GM19452 (cell line): Measurements from ENCODE around the gene CD99L2.
A peak's percentile ranks its signal among the peaks of the same experiment; 100 is the strongest.
"Not testable (repeated sequence)": the region's sequence is repeated elsewhere in the genome, so short reads cannot be mapped to it uniquely, and the experiment has no call there.

Source experiments
- ATAC-seq: cut with Tn5 transposase; IDR thresholded peaks from one replicate; pipeline ENCODE4 v1.9.1; 2021; ENCODE audit not compliant: unreplicated experiment

Gene CD99L2

DNA sequence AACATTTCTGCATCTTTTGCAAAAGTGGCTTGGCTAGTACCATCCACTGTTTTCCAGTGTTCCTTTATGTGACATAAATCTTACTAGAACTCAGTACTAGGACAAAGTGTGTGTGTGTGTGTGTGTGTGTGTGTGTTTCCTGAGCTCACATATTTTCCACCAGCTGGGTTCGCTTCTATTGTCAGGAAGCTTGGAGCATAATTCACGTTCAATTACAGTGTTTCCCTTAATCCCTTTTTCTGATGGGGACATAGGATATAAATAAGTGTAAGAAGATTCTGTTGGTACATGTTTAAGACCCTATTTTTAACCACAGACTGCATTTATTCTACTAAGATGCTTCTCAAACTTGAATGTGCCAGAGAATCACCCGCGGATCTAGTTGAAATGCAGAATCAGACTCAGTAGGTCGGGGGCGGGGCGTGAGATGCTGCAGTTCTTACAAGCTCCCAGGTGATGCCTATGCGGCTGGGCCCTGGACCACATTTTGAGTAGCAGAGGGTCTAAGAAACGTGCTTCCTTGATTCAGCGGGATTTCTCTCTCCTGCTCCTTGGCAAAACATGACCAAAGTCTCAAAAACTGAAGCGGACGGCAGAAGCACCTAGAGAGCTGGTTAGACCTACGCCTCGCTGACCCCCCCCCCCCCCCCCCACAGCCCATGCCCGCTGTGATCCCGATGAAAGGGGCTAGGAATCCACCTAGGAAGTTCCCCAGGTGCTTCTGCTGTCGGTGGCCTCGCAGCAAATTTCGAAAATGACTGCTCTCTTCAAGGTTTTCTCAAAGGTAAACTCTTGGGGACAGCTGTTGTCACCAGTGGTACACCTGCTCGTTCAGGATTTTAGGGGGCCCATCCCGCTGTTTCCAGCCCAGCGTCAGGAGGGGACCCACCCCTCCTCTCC, 797 bp downstream of the CD99L2 start:
- ATAC-seq, result peak; percentile 4

DNA sequence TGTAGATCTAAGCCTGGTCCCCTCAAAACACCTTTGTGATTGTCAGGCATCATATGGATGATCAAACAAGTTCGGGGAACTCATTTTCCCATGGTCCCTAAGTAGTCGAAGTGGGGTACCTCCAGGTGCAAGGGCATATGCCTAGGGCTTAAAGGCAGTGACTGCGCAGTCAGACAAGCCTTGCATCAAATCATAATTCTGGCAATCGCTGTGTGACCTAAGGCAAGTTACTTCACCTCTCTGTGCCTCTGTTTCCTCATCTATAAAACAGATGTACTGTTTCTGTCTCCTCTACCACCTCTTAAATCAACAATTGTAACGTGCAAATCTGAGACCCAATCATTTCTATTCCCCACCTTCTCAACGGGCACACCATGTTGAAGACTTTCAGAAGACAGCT, 1.8 kb downstream of the CD99L2 start:
- no peak for ATAC-seq

DNA sequence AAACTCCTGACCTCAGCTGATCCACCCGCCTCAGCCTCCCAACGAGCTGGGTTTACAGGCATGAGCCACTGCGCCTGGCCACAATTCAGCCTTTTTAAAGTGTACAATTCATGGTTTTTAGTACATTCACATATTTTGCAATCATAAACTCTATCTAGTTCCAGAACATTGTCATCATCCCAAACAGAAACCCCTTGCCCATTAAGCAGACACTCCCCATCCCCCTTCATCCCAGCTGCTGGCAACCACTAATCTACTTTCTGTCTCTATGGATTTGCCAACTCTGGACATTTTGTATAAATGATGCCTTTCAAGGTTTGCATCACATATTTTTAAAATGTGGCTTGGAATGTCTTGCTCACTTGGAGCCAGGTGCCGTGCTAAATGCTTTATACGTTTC, 4.5 kb downstream of the CD99L2 start:
- ATAC-seq, result no peak

DNA sequence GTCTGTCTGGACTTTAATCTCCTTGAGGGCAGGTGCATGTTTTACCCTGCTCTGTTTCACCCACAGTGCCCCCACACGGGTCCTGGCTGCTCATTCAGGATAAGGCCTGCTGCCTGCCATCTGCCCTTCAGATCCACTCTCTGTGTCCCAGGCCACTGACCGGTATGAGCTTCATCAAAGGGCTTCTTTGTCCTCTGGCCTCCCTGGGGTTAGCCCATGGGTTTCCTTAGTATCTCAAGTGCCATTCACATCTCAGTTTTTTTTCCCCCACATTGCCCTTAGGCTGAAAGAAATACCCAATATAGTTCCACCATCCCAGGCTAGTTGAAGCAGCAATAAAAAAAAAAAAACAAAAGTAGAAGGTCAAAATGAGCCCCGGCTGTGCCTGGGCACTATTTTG, 9.3 kb downstream of the CD99L2 start:
- ATAC-seq, result no peak

DNA sequence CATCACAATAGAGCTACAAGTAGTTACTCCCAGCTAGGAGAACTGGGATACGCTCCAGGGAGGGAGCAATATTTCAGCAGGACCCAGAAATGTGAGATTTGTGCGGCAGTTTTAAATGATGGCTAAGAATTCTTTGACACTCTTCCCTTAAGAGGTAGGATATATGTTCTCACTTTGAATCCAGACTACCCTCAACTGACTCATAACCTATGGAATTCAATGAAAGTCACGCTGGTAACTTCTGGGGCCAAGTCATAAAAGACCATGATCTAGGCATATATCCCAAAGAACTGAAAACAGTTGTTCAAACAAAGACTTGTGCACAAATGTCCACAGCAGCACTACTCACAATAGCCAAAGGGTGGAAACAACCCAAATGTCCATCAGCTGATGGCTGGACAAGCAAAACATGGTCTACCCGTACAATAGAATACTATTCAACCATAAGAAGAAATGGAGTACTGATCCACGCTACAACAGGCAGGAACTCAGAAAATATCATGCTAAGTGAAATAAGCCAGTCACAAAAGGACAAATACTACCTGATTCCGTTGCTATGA, 10.5 kb downstream of the CD99L2 start:
- no peak for ATAC-seq

DNA sequence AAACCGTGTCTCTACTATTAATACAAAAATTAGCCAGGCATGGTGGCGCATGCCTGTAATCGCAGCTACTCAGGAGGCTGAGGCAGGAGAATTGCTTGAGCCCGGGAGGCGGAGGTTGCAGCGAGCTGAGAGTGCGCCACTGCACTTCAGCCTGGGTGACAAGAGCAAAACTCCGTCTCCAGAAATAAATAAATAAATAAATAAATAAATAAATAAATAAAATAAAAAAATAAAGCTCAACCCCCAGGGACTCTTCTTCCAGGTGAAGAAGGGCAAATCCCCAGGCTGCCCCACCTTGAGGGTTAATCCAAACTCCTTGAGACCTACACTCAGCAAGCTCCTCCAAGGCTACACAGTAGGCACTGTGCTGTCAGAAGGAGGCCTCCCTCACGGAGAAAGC, 11.2 kb downstream of the CD99L2 start:
- ATAC-seq, result not testable (repeated sequence)

DNA sequence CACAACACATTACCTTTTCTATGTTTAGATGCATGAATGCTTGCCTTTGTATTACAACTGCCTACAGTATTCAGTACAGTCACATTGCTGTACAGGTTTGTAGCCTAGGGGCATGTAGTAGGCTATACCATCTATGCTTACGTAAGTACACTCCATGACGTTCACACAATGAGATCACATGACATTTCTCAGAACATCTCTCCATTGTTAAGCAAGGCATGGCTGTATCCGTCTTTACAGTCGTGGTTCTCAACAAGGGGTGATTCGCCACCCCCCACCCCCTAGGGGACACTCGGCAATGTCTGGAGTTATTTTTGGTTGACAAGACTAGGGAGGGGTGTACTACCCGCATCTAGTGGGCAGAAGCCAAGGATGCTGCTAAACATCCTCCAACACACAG, 12.1 kb downstream of the CD99L2 start:
- ATAC-seq, result no peak

DNA sequence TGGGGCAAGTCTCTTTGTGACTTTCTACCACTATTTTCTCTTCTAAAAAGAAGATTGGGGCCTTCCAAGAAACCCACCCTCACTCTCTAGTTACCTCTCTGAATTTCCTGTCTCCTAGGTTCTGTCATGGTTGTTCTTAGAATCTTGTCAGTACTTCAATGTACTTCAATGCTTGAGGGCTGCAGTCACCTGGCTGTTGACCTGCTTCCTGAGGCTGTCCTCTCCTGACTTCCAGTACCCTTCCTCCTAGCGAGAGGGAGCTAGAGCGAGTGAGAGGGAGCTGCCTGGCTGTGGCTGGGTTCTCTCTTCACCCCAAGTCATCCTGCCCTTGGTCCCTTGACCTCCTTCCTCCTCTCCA, 17.7 kb downstream of the CD99L2 start:
- no peak for ATAC-seq

DNA sequence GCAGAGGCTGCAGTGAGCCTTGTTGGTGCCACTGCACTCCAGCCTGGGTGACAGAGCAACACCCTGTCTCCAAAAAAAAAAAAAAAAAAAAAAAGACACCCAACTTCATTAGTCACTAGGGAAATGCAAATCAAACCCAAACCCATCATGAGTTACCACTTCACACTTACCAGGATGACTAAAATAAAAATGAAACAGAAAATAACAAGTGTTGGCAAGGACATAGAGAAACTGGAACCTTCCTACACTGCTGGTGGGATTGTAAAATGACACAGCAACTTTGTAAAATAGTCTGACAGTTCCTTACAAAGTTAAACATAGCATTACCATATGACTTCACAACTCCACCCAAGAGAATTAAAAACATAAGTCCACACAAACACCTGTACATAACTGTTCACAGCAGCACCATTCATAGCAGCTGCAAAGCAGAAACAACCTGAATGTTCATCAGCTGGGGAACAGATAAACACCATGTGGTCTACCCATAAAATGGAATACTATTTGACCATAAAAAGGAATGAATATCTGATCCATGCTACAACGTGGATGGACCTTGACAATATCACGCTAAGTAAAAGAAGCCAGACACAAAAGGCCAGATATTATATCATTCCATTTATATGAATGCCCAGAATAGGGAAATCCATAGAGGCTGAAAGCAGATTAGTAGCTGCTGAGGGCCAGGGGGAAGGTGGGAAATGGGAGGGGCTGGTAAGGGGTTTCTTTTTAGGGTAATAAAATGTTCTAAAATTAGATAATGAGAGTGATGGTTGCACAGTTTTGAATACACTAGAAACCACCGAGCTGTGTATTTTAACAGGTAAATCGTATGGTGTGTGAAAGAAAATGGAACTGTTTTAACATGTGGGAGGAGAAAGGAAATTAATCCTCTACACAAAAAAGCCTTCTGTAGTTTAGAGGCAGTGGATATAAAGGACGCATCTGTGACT, 18.3 kb downstream of the CD99L2 start:
- peak; percentile 90 for ATAC-seq

DNA sequence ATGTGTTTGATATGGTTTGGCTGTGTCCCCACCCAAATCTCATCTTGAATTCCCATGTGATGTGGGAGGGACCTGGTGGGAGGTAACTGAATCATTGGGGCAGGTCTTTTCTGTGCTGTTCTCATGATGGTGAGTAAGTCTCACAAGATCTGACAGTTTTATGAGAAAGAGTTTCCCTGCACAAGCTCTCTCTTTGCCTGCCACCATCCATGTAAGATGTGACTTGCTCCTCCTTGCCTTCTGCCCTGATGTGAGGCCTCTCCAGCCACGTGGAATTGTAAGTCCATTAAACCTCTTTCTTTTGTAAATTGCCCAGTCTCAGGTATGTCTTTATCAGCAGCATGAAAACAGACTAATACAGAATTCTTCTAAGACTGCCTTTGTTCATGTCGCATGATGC, 22.8 kb downstream of the CD99L2 start:
- not testable (repeated sequence) for ATAC-seq

DNA sequence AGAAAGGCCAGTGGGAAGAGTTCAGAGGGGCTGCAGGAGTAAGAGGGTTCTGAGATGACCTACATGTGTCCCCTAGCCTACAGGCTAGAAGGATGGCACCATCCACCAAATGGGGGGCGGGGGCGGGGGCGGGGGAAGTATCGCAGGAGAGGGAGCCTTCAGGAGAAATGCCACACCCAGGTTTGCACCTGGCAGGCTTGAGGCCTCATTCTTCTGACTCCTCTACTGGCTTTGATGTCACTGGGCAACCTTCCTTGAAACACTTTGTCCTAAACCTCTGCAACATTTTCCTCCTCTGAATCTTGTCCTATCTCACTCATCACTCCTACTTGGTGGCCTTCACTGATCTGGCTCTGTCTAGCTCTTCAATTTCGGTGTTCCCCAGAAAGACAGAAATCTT, 24.0 kb downstream of the CD99L2 start:
- no peak for ATAC-seq

DNA sequence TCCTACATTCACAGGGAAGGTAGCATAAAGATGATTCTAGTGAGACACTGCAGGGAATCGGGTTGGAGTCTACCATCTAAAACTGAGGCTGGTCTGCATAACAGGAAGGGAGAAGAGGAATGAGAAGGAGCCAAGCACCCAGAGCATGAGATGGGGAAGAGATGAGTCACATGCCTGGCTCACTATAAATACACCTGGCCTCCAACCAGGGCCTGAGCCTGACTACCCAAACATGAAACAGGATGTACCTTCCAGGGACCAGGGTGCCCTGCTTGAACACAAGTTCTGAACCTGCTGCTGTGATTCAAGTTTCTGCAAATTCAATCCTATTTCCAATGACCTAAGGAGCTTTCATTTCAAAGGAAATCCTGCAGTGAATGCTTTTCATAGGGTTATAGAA, 24.9 kb downstream of the CD99L2 start:
- no peak for ATAC-seq

DNA sequence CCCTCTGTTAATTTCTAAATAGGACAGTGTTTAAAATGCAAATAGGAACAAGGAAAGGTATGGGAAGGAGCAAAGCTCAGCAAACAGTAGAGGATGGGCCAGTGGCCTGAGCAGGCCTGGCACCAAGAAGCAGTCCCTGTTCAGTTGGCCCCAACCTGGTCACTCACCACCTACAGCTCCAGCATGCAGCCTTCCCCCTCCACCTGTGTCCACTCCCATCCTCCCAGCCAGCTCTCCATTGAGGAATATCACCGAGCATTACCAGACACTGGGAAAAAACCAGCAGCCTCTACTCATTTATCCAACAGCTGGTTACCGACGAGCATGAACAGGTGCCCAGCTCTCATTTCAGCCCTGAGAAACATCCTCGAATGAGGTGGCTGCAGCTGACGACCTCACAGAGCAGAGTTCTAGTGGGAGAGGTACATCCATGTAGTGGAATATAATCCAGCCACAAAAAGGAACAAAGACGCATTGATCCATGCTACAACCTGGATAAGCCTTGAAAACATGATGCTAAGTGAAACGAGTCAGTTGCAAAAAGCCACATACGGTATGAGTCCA, 25.6 kb downstream of the CD99L2 start:
- ATAC-seq, result no peak

DNA sequence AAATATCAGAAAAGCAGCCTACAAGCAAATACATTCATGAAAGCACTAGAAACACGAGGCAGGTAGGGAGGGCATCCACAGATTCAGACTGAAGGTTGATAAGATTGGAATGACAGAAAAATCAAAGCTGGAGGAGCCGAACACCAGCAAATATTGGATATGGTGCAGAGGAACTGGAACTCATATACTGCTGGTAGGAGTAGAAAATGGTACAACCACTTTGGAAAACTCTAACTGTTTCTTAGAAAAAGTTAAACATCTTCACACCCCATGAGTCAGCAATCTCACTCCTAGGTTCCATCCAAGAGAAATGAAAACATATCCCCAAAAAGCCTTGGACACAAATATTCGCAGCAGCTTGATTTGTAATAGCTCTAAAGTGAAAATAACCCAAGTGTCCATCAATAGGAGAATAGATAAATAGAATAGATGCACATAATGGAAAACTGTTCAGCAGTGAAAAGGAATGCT, 27.1 kb downstream of the CD99L2 start:
- no peak for ATAC-seq

DNA sequence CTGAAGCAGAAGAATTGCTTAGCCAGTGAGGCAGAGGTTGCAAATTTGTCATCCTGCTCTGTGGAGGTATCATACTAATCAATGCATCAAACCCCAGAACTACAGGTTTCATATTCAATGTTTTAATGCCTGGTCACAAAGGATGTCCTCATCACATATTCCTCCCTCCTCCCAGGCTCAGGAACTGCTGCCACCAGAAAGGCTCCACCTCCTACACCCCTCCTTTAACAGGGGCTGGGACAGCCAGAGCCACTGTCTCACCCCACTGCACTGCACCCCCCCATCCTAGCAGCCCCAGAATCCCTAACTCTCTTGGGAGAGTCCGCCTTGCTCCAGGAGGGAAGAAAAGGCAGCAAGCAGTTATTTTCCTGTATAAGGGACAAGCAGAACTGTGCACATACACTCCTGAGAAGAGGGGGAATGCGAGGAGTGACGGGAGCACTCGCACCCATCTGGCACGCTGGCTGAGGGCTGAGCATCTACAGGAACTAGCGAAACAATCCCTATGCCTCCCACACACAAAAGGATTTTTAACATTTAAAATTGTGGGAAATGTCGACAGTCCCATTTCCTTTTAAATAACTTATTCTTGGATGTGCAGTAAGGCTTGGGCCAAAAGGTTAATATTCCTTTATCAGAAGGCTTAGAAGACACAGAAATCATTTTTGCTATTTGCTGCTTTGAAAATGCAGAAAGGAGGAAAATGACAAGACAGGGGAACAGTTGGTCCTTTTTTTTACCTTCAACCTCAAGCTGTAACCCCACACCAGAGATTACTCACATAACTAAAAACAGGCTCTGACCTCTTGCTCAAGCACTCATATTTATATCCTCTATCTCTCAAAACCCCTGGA, 27.8 kb downstream of the CD99L2 start:
- no peak for ATAC-seq

DNA sequence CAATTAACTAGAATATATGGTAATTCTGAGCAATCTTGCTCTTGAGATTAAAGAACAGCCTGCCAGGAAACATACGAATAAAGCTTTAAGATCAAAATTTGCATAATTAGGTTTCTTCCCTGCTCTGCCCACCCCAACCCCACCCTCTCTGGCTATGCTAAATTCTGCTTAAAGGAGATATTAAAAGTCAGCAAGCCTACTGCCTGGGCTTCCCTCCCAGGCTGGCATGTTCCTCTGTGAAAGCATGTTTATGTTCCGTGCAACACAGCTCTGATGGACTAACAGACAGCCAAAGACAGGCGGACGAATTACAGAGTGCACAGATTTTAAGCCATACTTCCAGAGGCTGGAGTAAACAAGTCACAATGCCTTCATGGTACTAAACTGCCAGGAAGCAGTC, 28.4 kb downstream of the CD99L2 start:
- no peak for ATAC-seq

DNA sequence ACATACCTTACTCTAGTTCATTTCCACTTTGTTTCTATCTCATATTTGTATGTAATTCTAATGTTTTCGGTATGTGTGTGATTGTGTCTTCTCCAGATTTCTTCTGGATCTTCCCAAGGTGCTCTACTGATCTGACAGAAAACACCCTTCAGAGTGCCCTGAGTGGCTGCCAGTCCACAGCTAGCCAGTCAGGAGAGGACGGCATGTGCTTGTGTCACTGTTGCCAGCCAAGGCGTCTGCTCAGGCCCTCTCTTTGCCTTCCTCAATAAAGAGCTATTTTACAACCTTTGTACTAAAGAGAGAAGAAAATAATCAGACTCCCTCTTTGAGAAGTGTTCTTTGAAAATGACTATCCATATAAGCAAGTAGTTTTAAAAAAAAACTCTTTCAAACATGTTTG, 29.0 kb downstream of the CD99L2 start:
- no peak for ATAC-seq

DNA sequence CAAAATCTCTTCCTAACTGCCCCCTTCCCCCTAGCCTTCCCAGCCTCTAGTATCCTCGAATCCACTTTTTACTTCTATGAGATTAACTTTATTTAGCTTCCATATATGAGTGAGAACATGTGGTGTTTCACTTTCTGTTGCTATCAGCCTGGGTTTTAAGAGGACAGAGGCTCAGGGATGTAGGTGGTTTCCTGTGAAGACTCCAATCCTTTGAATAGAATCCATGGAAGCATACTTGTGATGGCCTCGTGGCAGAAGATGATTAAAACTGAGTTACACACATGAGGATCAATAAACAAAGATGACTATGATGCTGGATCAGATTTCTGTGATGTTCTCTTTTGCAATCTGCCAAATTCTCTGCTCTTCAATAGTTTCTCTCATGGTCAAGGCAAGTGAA, 29.8 kb downstream of the CD99L2 start:
- ATAC-seq, result no peak

DNA sequence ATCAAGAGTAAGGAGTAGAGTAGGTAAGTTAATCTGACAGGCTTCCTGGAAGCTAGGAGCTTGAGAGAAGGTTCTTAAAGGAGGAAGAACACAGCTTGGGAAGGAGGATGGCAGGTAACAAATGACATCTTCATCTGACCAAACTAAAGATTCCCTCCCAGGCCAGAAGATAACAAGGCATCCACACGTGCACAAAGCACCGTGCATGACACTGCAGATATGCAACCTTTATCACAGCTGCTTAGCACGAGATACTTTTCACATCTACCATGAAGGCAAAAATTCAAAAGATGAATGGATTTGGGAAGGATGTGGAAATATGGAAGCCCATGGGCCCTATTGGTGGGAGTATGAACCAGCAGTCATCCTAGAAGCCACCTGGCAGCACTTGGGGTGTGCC, 34.3 kb downstream of the CD99L2 start:
- ATAC-seq, result no peak

DNA sequence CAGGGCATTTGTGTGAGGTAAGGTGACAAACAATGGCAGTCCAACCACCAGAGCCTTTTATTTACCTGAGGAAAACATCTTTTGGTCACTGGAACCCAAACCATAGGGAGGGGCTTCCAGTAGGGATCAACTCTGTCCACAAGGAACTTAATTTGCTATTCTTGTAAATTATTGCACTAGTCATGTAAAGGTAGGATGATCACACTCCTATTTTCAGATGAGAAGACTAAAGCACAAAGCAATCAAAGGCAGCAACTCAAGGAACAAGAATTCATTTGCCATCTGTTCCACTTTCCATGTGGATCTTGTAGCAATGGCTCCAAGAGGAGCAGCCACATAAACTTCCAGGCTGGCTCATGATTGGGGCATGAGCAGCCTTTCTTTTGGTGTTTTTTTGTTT, 35.3 kb downstream of the CD99L2 start:
- no peak for ATAC-seq
